GM12878 (cell line): Measurements from ENCODE around the gene ZNF469. TPM values are rescaled to one million over a fixed set of nuclear protein-coding genes. Genes with fewer than 3 reads are reported as not detected.

Source experiments
- ATAC-seq: fragments of 200-7000 bp; cut with Tn5 transposase; 3 replicates; pipeline ENCODE4 v1.9.1; 2020; ENCODE audit warnings: mild to moderate bottlenecking, moderate library complexity
- BruUV-seq: library from RNA; stranded (reverse); fragments of 400-500 nt; replicated peaks from 2 replicates; lab custom pipeline; 2021; lab: Mats Ljungman, UMichigan
- CTCF ChIA-PET: fragments of 300-600 bp; sonication (Branson Sonifier 250); formaldehyde crosslinking; extraction: SDS; loops from one replicate; lab custom pipeline; 2021; ENCODE audit warnings: inconsistent platforms; lab: Yijun Ruan, JAX
- POLR2A ChIA-PET: fragments of 350-600 bp; formaldehyde crosslinking; extraction: SDS; loops from one replicate; lab custom pipeline; 2021; ENCODE audit warnings: inconsistent platforms; lab: Charles Lee
- RAD21 ChIA-PET: fragments of 300-600 bp; sonication (Branson Sonifier 250); formaldehyde crosslinking; loops from one replicate; lab custom pipeline; 2023; ENCODE audit warnings: antibody characterized with exemption; ENCODE audit not compliant: unreplicated experiment; lab: Charles Lee
- SMC1A ChIA-PET: fragments of 300-600 bp; sonication (Branson Sonifier 250); formaldehyde crosslinking; loops from one replicate; lab custom pipeline; 2023; ENCODE audit not compliant: unreplicated experiment, uncharacterized antibody; lab: Charles Lee
- DNase-seq: peaks from one replicate; pipeline ENCODE4 v3.0.0-alpha.2; 2011; ENCODE audit warnings: low read depth, low spot score
- FAIRE-seq: peaks from 3 replicates; lab custom pipeline; 2011; peaks lifted over from hg19 to GRCh38; lab: Jason Lieb, UNC
- H2AFZ ChIP-seq: 2 replicates; pipeline ENCODE4 v1.6.0; 2011; ENCODE audit warnings: low read depth, low read length, control low read depth; ENCODE audit not compliant: control insufficient read depth
- H3K27ac ChIP-seq: 2 replicates; pipeline ENCODE4 v1.5.1; 2011; ENCODE audit warnings: control low read depth; ENCODE audit not compliant: control insufficient read depth, insufficient read depth
- H3K27me3 ChIP-seq, 2 experiments: replicated peaks in 1 of 2; 2 replicates each; pipeline versions ENCODE4 v1.6.0 to v1.6.1; 2011; ENCODE audit warnings: low read length in 1 of 2; ENCODE audit not compliant: control insufficient read depth in 2 of 2, insufficient read depth in 2 of 2
- H3K36me3 ChIP-seq, 2 experiments: 2 replicates each; pipeline ENCODE4 v1.5.1; 2011; ENCODE audit warnings: low read length in 1 of 2; ENCODE audit not compliant: control insufficient read depth in 2 of 2, insufficient read depth in 2 of 2
- H3K4me1 ChIP-seq: 2 replicates; pipeline ENCODE4 v1.6.1; 2011; ENCODE audit warnings: mild to moderate bottlenecking, low read length, moderate library complexity, mixed read lengths; ENCODE audit not compliant: control insufficient read depth, insufficient read depth
- H3K4me2 ChIP-seq: 2 replicates; pipeline ENCODE4 v1.6.0; 2011; ENCODE audit warnings: control low read depth; ENCODE audit not compliant: control insufficient read depth, insufficient read depth
- H3K4me3 ChIP-seq: fragments of 200-600 bp; sonication (generic); 2 replicates; pipeline ENCODE4 v1.5.1; 2016
- H3K79me2 ChIP-seq: 2 replicates; pipeline ENCODE4 v1.6.0; 2011; ENCODE audit warnings: low read length; ENCODE audit not compliant: control insufficient read depth, insufficient read depth
- H3K9ac ChIP-seq: 2 replicates; pipeline ENCODE4 v1.8.0; 2011; ENCODE audit warnings: low read length, control low read depth, mixed read lengths; ENCODE audit not compliant: control insufficient read depth, insufficient read depth
- H3K9me3 ChIP-seq: replicated peaks from 3 replicates; pipeline ENCODE4 v1.5.1; 2011; ENCODE audit warnings: mild to moderate bottlenecking, low read length; ENCODE audit not compliant: control insufficient read depth, insufficient read depth
- H4K20me1 ChIP-seq: 2 replicates; pipeline ENCODE4 v1.6.0; 2011; ENCODE audit not compliant: control insufficient read depth, insufficient read depth
- BCL3 ChIP-seq: IDR thresholded peaks from 2 replicates; pipeline ENCODE4 v1.6.1; 2011; ENCODE audit warnings: borderline replicate concordance, low read depth, mild to moderate bottlenecking, moderate library complexity, low read length; ENCODE audit not compliant: insufficient read depth, poor library complexity, severe bottlenecking
- BMI1 ChIP-seq: fragments of 450-650 bp; IDR thresholded peaks from 2 replicates; pipeline ENCODE4 v1.6.1; 2016; ENCODE audit warnings: mild to moderate bottlenecking, moderate library complexity, borderline replicate concordance
- CEBPB ChIP-seq, 2 experiments: fragments of 150-350 bp in 1 of 2; IDR thresholded peaks; 2 replicates each; pipeline ENCODE4 v1.6.1; 2012 to 2014; ENCODE audit warnings: low read depth in 2 of 2, low read length in 2 of 2, borderline replicate concordance in 1 of 2, inconsistent platforms in 1 of 2
- CHD1 ChIP-seq: IDR thresholded peaks from 2 replicates; pipeline ENCODE4 v1.6.1; 2012; ENCODE audit warnings: low read depth, low read length, improper control_type of control experiment
- ETV6 ChIP-seq, 2 experiments: fragments of 450-650 bp in 1 of 2; IDR thresholded peaks in 1 of 2; conservative IDR thresholded peaks in 1 of 2; 2 replicates each; pipeline ENCODE4 v1.6.1; 2014; ENCODE audit warnings: antibody characterized with exemption in 1 of 2, borderline replicate concordance in 1 of 2, low read depth in 1 of 2, mild to moderate bottlenecking in 1 of 2, moderate library complexity in 1 of 2
- IKZF2 ChIP-seq, 2 experiments: fragments of 450-650 bp; IDR thresholded peaks; 2 replicates each; pipeline ENCODE4 v1.6.1; 2017; ENCODE audit warnings: mild to moderate bottlenecking in 2 of 2, moderate library complexity in 2 of 2
- IRF3 ChIP-seq: fragments of 450-650 bp; IDR thresholded peaks from 2 replicates; pipeline ENCODE4 v1.6.1; 2014; ENCODE audit warnings: mild to moderate bottlenecking
- PML ChIP-seq: IDR thresholded peaks from 2 replicates; pipeline ENCODE4 v1.6.1; 2012; ENCODE audit warnings: low read length, inconsistent platforms
- RAD51 ChIP-seq: fragments of 450-650 bp; IDR thresholded peaks from 2 replicates; pipeline ENCODE4 v1.6.1; 2016; ENCODE audit warnings: moderate library complexity, mild to moderate bottlenecking, inconsistent platforms
- TAF1 ChIP-seq: IDR thresholded peaks from 2 replicates; pipeline ENCODE4 v1.6.1; 2011; ENCODE audit warnings: mild to moderate bottlenecking, low read depth, low read length, borderline replicate concordance
- WGBS: methylation state at CpG from one replicate; pipeline ENCODE4 v1.1.6; 2016; ENCODE audit warnings: low lambda C conversion rate; ENCODE audit not compliant: insufficient replicate concordance, insufficient coverage; ENCODE audit errors: missing lambda C conversion rate; 5-methylcytosine and 5-hydroxymethylcytosine counted together
- in situ Hi-C: fragments of 300-500 bp; cut with MboI; formaldehyde crosslinking; loops from 9 replicates; pipeline ENCODE4 v1.14.3; 2018; ENCODE audit warnings: mixed read lengths
- intact Hi-C: fragments of 100-400 bp; cut with micrococcal nuclease; formaldehyde crosslinking; loops from one replicate; pipeline ENCODE4 v1.14.2; 2022; ENCODE audit not compliant: unreplicated experiment
- polyA plus RNA-seq, 11 experiments: library from polyadenylated mRNA; depleted of rRNA in 4 of 11; unstranded in 6 of 11; stranded (reverse) in 5 of 11; fragments of >200 nt; fragmentation: Nextera tagmentation in 4 of 11; fragmentation: Illumina TruSeq in 1 of 11; extraction: Ambion mirVana in 4 of 11; extraction: Trizol in 1 of 11; gene quantifications; 1 replicate in 1 of 11; 2 replicates in 10 of 11; pipeline versions ENCODE4 v1.2.1 to v1.2.3, GENCODE V29; 2011 to 2016; ENCODE audit warnings: inconsistent platforms in 2 of 11, missing spikeins in 2 of 11, low read depth in 1 of 11
- total RNA-seq, 4 experiments: library from RNA; depleted of rRNA in 3 of 4; stranded (reverse); fragments of >200 nt in 3 of 4; fragmentation: Illumina TruSeq in 1 of 4; extraction: Trizol in 1 of 4; gene quantifications; 2 replicates each; pipeline versions ENCODE4 v1.2.1 to v1.2.3, GENCODE V29; 2013 to 2021
- TF ChIP-seq, protein P1 (sequence below): fragments of 450-650 bp; IDR thresholded peaks from 2 replicates; pipeline ENCODE4 v1.6.1; 2017; ENCODE audit warnings: mild to moderate bottlenecking
- TF ChIP-seq, protein P2 (sequence below): IDR thresholded peaks from 2 replicates; pipeline ENCODE4 v1.6.1; 2012; ENCODE audit warnings: low read length, inconsistent platforms
- TF ChIP-seq, protein P3 (sequence below): fragments of 450-650 bp; IDR thresholded peaks from 2 replicates; pipeline ENCODE4 v1.6.1; 2017; ENCODE audit warnings: antibody characterized with exemption, mild to moderate bottlenecking, moderate library complexity

The ZNF469 gene
- total and polyA plus RNA-seq, 10 of the 15 experiments (the other 5 are each of a cell fraction or from before 2014, with no cell fraction given), result 0.01 to 0.21 (median 0.04) TPM; not detected in 3

- ChIA-PET SMC1A (no interaction called here), CTCF (no interaction called here), RAD21 (no interaction called here), POLR2A (no interaction called here)
- in situ Hi-C loops (no loop called here), intact Hi-C loops (no loop called here)
- FAIRE-seq, result no peak
- 42% methylated on average over 20 of the region's 22 CpGs for WGBS
- Histone ChIP-seq H3K27me3 (no peaks in the 10 kb centered on the region), H3K4me1 (no peaks in the 10 kb centered on the region), H3K9ac (no peak overlapping the region), H2AFZ (no peak overlapping the region), H3K79me2 (no peaks in the 10 kb centered on the region), H3K4me3 (no peak overlapping the region), H3K27ac (no peak overlapping the region), H3K9me3 (no peaks in the 10 kb centered on the region), H3K4me2 (no peak overlapping the region), H4K20me1 (no peaks in the 10 kb centered on the region), H3K36me3 (no peaks in the 10 kb centered on the region)
- BruUV-seq, result no TSS peak
- TF ChIP-seq BMI1 (no peak), IKZF2 (IDR thresholded peaks at IDR 0.05) (no peak), ETV6 (conservative IDR thresholded peaks at IDR 0.05 in 1 of 2, IDR thresholded peaks at IDR 0.05 in 1 of 2; ENCODE audit: borderline replicate concordance in 1 of 2, low read depth in 1 of 2) (no peak), PML (no peak), RAD51 (no peak), CHD1 (no peak), BCL3 (no peak), CEBPB (IDR thresholded peaks at IDR 0.05; ENCODE audit: borderline replicate concordance in 1 of 2, low read depth in 2 of 2, low read length in 2 of 2) (no peak), IRF3 (no peak), TAF1 (no peak)
- TF ChIP-seq, protein P1, sequence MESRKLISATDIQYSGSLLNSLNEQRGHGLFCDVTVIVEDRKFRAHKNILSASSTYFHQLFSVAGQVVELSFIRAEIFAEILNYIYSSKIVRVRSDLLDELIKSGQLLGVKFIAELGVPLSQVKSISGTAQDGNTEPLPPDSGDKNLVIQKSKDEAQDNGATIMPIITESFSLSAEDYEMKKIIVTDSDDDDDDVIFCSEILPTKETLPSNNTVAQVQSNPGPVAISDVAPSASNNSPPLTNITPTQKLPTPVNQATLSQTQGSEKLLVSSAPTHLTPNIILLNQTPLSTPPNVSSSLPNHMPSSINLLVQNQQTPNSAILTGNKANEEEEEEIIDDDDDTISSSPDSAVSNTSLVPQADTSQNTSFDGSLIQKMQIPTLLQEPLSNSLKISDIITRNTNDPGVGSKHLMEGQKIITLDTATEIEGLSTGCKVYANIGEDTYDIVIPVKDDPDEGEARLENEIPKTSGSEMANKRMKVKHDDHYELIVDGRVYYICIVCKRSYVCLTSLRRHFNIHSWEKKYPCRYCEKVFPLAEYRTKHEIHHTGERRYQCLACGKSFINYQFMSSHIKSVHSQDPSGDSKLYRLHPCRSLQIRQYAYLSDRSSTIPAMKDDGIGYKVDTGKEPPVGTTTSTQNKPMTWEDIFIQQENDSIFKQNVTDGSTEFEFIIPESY, result no peak
- TF ChIP-seq, protein P2, sequence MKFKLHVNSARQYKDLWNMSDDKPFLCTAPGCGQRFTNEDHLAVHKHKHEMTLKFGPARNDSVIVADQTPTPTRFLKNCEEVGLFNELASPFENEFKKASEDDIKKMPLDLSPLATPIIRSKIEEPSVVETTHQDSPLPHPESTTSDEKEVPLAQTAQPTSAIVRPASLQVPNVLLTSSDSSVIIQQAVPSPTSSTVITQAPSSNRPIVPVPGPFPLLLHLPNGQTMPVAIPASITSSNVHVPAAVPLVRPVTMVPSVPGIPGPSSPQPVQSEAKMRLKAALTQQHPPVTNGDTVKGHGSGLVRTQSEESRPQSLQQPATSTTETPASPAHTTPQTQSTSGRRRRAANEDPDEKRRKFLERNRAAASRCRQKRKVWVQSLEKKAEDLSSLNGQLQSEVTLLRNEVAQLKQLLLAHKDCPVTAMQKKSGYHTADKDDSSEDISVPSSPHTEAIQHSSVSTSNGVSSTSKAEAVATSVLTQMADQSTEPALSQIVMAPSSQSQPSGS, result no peak
- TF ChIP-seq, protein P3, sequence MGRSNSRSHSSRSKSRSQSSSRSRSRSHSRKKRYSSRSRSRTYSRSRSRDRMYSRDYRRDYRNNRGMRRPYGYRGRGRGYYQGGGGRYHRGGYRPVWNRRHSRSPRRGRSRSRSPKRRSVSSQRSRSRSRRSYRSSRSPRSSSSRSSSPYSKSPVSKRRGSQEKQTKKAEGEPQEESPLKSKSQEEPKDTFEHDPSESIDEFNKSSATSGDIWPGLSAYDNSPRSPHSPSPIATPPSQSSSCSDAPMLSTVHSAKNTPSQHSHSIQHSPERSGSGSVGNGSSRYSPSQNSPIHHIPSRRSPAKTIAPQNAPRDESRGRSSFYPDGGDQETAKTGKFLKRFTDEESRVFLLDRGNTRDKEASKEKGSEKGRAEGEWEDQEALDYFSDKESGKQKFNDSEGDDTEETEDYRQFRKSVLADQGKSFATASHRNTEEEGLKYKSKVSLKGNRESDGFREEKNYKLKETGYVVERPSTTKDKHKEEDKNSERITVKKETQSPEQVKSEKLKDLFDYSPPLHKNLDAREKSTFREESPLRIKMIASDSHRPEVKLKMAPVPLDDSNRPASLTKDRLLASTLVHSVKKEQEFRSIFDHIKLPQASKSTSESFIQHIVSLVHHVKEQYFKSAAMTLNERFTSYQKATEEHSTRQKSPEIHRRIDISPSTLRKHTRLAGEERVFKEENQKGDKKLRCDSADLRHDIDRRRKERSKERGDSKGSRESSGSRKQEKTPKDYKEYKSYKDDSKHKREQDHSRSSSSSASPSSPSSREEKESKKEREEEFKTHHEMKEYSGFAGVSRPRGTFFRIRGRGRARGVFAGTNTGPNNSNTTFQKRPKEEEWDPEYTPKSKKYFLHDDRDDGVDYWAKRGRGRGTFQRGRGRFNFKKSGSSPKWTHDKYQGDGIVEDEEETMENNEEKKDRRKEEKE, result no peak
- DNase-seq, result no peak
- no peak for ATAC-seq
Observed at GRCh38 chr16:88403794-88404581, 21.2 kb downstream of the ZNF469 start.
